PFSK-1 (cell line): ENCODE measurements around the gene ADCK1.

Experiments used
- FOXP2 ChIP-seq: optimal IDR thresholded peaks from 2 replicates; pipeline ENCODE3; 2011; ENCODE audit warnings: borderline replicate concordance, control low read depth, inconsistent platforms; ENCODE audit not compliant: insufficient read depth; ENCODE audit errors: extremely low read length, extremely low read depth
- POLR2AphosphoS5 ChIP-seq: IDR thresholded peaks from 2 replicates; pipeline ENCODE4 v1.6.1; 2012; ENCODE audit warnings: low read depth, mild to moderate bottlenecking, control low read depth, low read length, moderate library complexity
- REST ChIP-seq, 2 experiments: IDR thresholded peaks; 2 replicates each; pipeline versions ENCODE4 v1.6.1 to v1.8.0; 2011 to 2012; ENCODE audit warnings: low read depth in 2 of 2, low read length in 2 of 2, control low read depth in 1 of 2, inconsistent platforms in 1 of 2, mild to moderate bottlenecking in 1 of 2, moderate library complexity in 1 of 2; ENCODE audit not compliant: insufficient read depth in 1 of 2
- SIN3A ChIP-seq: IDR thresholded peaks from 2 replicates; pipeline ENCODE4 v1.6.1; 2012; ENCODE audit warnings: mild to moderate bottlenecking, low read length, moderate library complexity, borderline replicate concordance; ENCODE audit not compliant: insufficient read depth
- TAF1 ChIP-seq: IDR thresholded peaks from 2 replicates; pipeline ENCODE4 v1.6.1; 2012; ENCODE audit warnings: low read length, control low read depth, borderline replicate concordance; ENCODE audit not compliant: insufficient read depth

ADCK1 gene

DNA sequence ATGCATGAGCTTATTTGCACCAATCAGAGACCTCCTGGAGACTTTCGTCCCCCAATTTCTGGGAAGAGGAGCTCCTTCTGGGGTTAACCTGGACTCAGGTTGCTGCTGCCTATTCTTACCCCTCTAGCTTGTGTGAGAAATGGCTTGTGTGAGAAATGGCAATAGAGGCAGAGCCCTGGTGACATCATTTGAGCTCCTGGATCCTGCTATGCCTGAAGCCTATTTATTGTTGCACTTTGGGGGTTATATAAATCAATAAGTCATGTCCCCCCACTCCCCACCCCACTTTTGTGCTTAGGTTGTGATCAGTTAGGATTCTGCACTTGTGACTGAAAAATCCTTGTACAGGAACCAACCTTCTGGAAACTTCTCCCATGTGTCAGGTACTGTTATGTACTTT is 167.2 kb downstream of the ADCK1 start:
- TF ChIP-seq TAF1 (no peak), FOXP2 (no peak), REST (IDR thresholded peaks at IDR 0.05; ENCODE audit: insufficient read depth in 1 of 2, low read depth in 2 of 2, low read length in 2 of 2) (no peak), POLR2AphosphoS5 (no peak), SIN3A (no peak)

DNA sequence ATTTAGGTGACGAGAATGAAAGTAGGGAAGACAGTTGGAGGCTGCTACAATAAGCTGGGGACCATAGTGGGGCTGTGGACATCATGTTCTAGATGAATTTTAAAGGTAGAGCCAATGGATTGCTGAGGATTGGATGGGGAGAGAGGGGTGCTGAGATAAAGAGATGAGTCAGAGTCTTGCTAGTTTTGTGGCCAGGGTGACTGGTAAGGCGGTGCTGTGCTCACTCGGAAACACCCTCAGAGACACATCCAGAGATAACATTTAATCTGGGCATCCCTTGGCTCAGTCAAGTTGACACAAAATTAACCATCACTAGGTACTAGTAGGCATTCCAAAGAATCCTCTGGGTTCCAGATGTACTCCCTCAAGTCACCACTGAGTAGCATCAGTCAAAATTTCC is 170.7 kb downstream of the ADCK1 start:
- no peak for TF ChIP-seq REST (IDR thresholded peaks at IDR 0.05; ENCODE audit: insufficient read depth in 1 of 2, low read depth in 2 of 2, low read length in 2 of 2)
- TF ChIP-seq TAF1, result no peak
- no peak for TF ChIP-seq SIN3A
- TF ChIP-seq FOXP2, result no peak
- TF ChIP-seq POLR2AphosphoS5, result no peak

- TF ChIP-seq POLR2AphosphoS5, result no peak
- TF ChIP-seq SIN3A, result no peak
- no peak for TF ChIP-seq REST (IDR thresholded peaks at IDR 0.05; ENCODE audit: insufficient read depth in 1 of 2, low read depth in 2 of 2, low read length in 2 of 2)
- no peak for TF ChIP-seq TAF1
- TF ChIP-seq FOXP2, result no peak
Observed at GRCh38 chr14:77973246-77973645, 173.3 kb downstream of the ADCK1 start.

GRCh38 chr14:77976591-77976990 is 176.7 kb downstream of the ADCK1 start:
- TF ChIP-seq POLR2AphosphoS5 (no peak), REST (IDR thresholded peaks at IDR 0.05; ENCODE audit: insufficient read depth in 1 of 2, low read depth in 2 of 2, low read length in 2 of 2) (no peak), TAF1 (no peak), SIN3A (no peak), FOXP2 (no peak)

GRCh38 chr14:77979171-77979570 is 179.3 kb downstream of the ADCK1 start:
- TF ChIP-seq TAF1 (no peak), FOXP2 (no peak), POLR2AphosphoS5 (no peak), SIN3A (no peak), REST (IDR thresholded peaks at IDR 0.05; ENCODE audit: insufficient read depth in 1 of 2, low read depth in 2 of 2, low read length in 2 of 2) (no peak)
